HUDEP-2 (cell line): Measurements from ENCODE around the gene GAL3ST1.
"Not testable (repeated sequence)": the region's sequence is repeated elsewhere in the genome, so short reads cannot be mapped to it uniquely, and the experiment has no call there.

Experiments used
- DNase-seq, 76 experiments: peaks; one replicate each; lab custom pipeline; 2025; ENCODE audit not compliant: unreplicated experiment in 76 of 76; lab: John Stamatoyannopoulos, UW

The GAL3ST1 gene

GRCh38 chr22:30566125-30566524, 8.3 kb downstream of the GAL3ST1 start:
- DNase-seq: no peak

GRCh38 chr22:30565341-30565740, 9.1 kb downstream of the GAL3ST1 start:
- DNase-seq: peak in 2 of 76 experiments; percentile 6 to 14

GRCh38 chr22:30564761-30565119, 9.7 kb downstream of the GAL3ST1 start:
- no peak for DNase-seq

GRCh38 chr22:30564045-30564760, 10.3 kb downstream of the GAL3ST1 start:
- DNase-seq: no peak

- peak in 58 of 76 experiments; percentile 15 to 78 (median 45) for DNase-seq
Measured at GRCh38 chr22:30562366-30562765, 12.1 kb downstream of the GAL3ST1 start.

- peak in 4 of 76 experiments; percentile 8 to 40 (median 22) for DNase-seq
Measured at GRCh38 chr22:30561402-30562189, 12.9 kb downstream of the GAL3ST1 start.

GRCh38 chr22:30560643-30561202, 13.7 kb downstream of the GAL3ST1 start:
- peak in 51 of 76 experiments; percentile 6 to 52 (median 31) for DNase-seq

GRCh38 chr22:30559889-30560288, 14.6 kb downstream of the GAL3ST1 start:
- no peak for DNase-seq

GRCh38 chr22:30557243-30557642, 17.2 kb downstream of the GAL3ST1 start:
- DNase-seq: peak in 2 of 76 experiments; percentile 5 to 10

- peak in 16 of 76 experiments; percentile 4 to 31 (median 14) for DNase-seq
Measured at GRCh38 chr22:30556388-30556787, 18.1 kb downstream of the GAL3ST1 start.

GRCh38 chr22:30555282-30556210, 18.9 kb downstream of the GAL3ST1 start:
- no peak for DNase-seq

- peak in 22 of 76 experiments; percentile 9 to 35 (median 16) for DNase-seq
Measured at GRCh38 chr22:30553971-30554370, 20.5 kb downstream of the GAL3ST1 start.

- no peak for DNase-seq
Measured at GRCh38 chr22:30552719-30553118, 21.7 kb downstream of the GAL3ST1 start.

- not testable (repeated sequence) for DNase-seq
Measured at GRCh38 chr22:30551813-30552212, 22.7 kb downstream of the GAL3ST1 start.

GRCh38 chr22:30547188-30547587, 27.3 kb downstream of the GAL3ST1 start:
- no peak for DNase-seq

- DNase-seq: no peak
Measured at GRCh38 chr22:30546616-30547015, 27.8 kb downstream of the GAL3ST1 start, which contains the start of gene SEC14L6. Gene SEC14L6 (minus strand): TSS chr22:30546741. CDS start chr22:30546682, 59 bp downstream.

- no peak for DNase-seq
Measured at GRCh38 chr22:30542811-30543188, 31.7 kb downstream of the GAL3ST1 start.

GRCh38 chr22:30541961-30542810, 32.3 kb downstream of the GAL3ST1 start:
- no peak for DNase-seq

GRCh38 chr22:30541511-30541910, 33.0 kb downstream of the GAL3ST1 start:
- DNase-seq: not testable (repeated sequence)
